Fibroblast of villous mesenchyme (primary cell): Measurements from ENCODE around the gene PRKG1. TPM values are rescaled to one million over a fixed set of nuclear protein-coding genes. Genes with fewer than 3 reads are reported as not detected.
A peak's percentile ranks its signal among the peaks of the same experiment; 100 is the strongest.

Source experiments
- DNase-seq: peaks from one replicate; pipeline ENCODE4 v3.0.0-alpha.2; 2010; ENCODE audit warnings: low read depth
- H3K4me3 ChIP-seq: 2 replicates; pipeline ENCODE4 v1.5.1; 2011; ENCODE audit warnings: low read depth, mild to moderate bottlenecking, low read length
- total RNA-seq: library from RNA; depleted of rRNA; stranded (reverse); fragments of >200 nt; gene quantifications from 2 replicates; pipeline ENCODE4 v1.2.3, GENCODE V29; 2012
- TF ChIP-seq, protein P1 (sequence below): IDR thresholded peaks from 2 replicates; pipeline ENCODE4 v1.5.1; 2012; ENCODE audit warnings: low read depth, mild to moderate bottlenecking, low read length; ENCODE audit not compliant: insufficient read depth

The PRKG1 gene
- total RNA-seq, 1 donor: 19.0 TPM

DNA sequence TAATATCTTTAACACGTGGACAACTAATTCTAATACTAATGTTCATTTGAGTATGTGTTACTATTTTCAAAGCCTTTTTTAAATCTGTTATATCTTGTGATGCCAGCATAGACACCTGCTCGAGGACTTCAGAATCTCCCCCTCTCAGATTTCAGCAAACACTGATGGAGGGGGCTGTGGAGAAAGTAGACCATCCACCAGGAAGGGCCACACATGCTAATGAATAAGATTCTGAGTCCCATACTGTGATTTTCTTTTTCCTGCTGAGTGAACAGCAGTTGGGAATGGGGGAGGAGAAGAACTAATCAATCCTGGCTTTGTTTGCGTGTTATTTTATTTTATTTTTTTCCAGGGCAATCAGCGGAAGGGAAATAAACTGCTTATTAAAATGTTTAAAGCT is 783.0 kb downstream of the PRKG1 start:
- TF ChIP-seq, protein P1, sequence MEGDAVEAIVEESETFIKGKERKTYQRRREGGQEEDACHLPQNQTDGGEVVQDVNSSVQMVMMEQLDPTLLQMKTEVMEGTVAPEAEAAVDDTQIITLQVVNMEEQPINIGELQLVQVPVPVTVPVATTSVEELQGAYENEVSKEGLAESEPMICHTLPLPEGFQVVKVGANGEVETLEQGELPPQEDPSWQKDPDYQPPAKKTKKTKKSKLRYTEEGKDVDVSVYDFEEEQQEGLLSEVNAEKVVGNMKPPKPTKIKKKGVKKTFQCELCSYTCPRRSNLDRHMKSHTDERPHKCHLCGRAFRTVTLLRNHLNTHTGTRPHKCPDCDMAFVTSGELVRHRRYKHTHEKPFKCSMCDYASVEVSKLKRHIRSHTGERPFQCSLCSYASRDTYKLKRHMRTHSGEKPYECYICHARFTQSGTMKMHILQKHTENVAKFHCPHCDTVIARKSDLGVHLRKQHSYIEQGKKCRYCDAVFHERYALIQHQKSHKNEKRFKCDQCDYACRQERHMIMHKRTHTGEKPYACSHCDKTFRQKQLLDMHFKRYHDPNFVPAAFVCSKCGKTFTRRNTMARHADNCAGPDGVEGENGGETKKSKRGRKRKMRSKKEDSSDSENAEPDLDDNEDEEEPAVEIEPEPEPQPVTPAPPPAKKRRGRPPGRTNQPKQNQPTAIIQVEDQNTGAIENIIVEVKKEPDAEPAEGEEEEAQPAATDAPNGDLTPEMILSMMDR: no peak
- DNase-seq: no peak
- no peak overlapping the region for H3K4me3 ChIP-seq

- TF ChIP-seq, protein P1: no peak
- H3K4me3 ChIP-seq: no peak overlapping the region
- DNase-seq: peak; percentile 19
Observed at GRCh38 chr10:51860257-51860656, 786.0 kb downstream of the PRKG1 start.

GRCh38 chr10:51861051-51861450 is 786.8 kb downstream of the PRKG1 start:
- DNase-seq: no peak
- no peak overlapping the region for H3K4me3 ChIP-seq
- TF ChIP-seq, protein P1: no peak

- TF ChIP-seq, protein P1: no peak
- DNase-seq: no peak
- H3K4me3 ChIP-seq: no peak overlapping the region
Observed at GRCh38 chr10:51861731-51862130, 787.4 kb downstream of the PRKG1 start.

DNA sequence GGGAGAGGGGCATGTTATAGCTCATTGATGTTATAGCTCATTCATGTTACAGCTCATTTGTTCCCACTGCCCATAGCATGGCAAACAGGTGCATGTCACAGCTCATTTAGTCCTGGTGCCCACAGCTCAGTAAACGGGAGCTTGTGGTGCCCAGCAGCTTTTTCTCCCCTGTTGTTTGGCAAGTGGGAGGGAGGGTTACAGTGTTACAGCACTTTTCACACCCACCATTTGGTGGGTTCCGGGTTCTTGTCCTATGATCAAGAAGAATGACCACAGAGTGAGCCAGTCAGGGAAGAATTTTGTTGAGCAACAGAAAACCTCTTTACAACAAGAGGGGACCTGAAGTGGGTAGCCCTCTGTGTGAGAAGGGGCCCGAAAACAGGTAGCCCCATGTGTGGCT is 787.9 kb downstream of the PRKG1 start:
- H3K4me3 ChIP-seq: no peak overlapping the region
- TF ChIP-seq, protein P1: no peak
- no peak for DNase-seq

DNA sequence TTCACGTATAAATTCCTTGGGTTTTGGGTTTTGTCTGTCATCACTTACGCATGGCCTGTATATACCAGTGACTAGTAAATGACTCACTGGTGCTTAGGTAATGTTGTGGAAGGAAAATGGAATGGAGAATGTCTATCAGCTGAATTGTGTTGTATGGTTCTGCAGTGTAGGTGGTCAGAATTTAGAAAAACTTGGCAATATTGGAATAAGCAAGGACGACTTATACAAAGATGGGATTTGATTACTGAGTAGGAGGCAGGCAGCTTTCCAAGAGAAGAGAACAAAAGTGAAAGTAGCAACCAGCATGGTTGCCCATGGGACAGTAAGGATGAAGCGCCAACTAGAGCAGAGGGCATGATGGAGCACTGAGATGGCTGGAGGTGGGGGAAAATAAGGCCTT is 793.7 kb downstream of the PRKG1 start:
- no peak overlapping the region for H3K4me3 ChIP-seq
- TF ChIP-seq, protein P1: no peak
- DNase-seq: peak; percentile 61

DNA sequence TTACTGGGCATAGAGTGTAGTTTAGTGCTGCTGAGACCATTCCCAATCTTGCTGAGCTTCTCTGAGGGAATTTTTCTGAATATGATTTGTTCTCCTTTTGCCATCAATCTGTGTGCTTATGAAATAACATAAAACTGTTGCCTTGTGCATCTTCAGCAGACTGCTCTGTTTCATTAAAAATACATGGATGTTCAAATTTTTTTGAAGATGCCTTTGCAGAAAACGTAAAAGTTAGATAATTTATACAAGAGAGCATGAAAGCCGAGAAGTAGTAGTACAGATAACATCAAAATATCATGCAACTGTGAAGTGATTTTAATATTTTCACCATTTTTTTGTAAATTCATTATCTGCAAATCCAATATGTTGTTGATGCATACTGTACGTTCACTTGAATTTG is 799.8 kb downstream of the PRKG1 start:
- TF ChIP-seq, protein P1: no peak
- no peak overlapping the region for H3K4me3 ChIP-seq
- DNase-seq: no peak
